ENCODE results near the gene SLC6A17. TPM values are rescaled to one million over a fixed set of nuclear protein-coding genes. Genes with fewer than 3 reads are reported as not detected.

The SLC6A17 gene
- polyA plus RNA-seq, 3 donors, result not detected

- H3K4me2 ChIP-seq (replicated peaks; ENCODE audit: extremely low read depth, low read length, poor library complexity, severe bottlenecking), result no peak overlapping the region
- H2AFZ ChIP-seq (ENCODE audit: insufficient read depth, low read depth, low read length, poor library complexity, severe bottlenecking), result no peak overlapping the region
- no peaks in the 10 kb centered on the region for H3K79me2 ChIP-seq (ENCODE audit: insufficient read depth, low read length)
- whole genome bisulfite sequencing (ENCODE audit: insufficient coverage), result 96% methylated on average over 6 of the region's 7 CpGs
- H4K20me1 ChIP-seq (ENCODE audit: insufficient read depth, low read length), result no peaks in the 10 kb centered on the region
- peaks cover 40 to 57% (median 54%) of the 10 kb centered on the region in 3 donors for H3K27me3 Mint-ChIP-seq (ENCODE audit: low read depth in 3 of 3)
- no peaks in the 10 kb centered on the region for H3K36me3 ChIP-seq (replicated peaks in 1 of 2; ENCODE audit: control insufficient read depth in 1 of 2, insufficient read depth in 2 of 2, low read length in 2 of 2)
- peak overlapping the region in 1 of 2 donors; percentile 53 for H3K4me3 Mint-ChIP-seq
- DNase-seq, result no peak
- no peaks in the 10 kb centered on the region for H3K36me3 Mint-ChIP-seq
- H3K4me1 ChIP-seq (ENCODE audit: control insufficient read depth in 1 of 2, insufficient read depth in 2 of 2, low read length in 2 of 2), result no peaks in the 10 kb centered on the region
- H3K4me1 Mint-ChIP-seq, result no peaks in the 10 kb centered on the region
- TF ChIP-seq CTCF (IDR thresholded peaks at IDR 0.05), result no peak
- peaks cover 5 to 9% of the 10 kb centered on the region in 2 donors for H3K9me3 ChIP-seq (replicated peaks in 1 of 2; ENCODE audit: control insufficient read depth in 1 of 2, insufficient read depth in 1 of 2, low read length in 2 of 2)
- H3K27me3 ChIP-seq (ENCODE audit: control insufficient read depth in 2 of 2, insufficient read depth in 2 of 2, low read length in 2 of 2), result peaks cover 9 to 43% of the 10 kb centered on the region in 2 donors
- peaks cover 3 to 14% (median 5%) of the 10 kb centered on the region in 7 donors for H3K9me3 Mint-ChIP-seq
- no peak overlapping the region for H3K4me3 ChIP-seq (replicated peaks in 1 of 3; ENCODE audit: low read depth in 2 of 3, low read length in 3 of 3)
- H3K27ac ChIP-seq (ENCODE audit: low read depth in 1 of 2, low read length in 2 of 2), result no peak overlapping the region
- no peak overlapping the region for H3K27ac Mint-ChIP-seq
- no peak overlapping the region for H3K9ac ChIP-seq (ENCODE audit: insufficient read depth, low read length, poor library complexity, severe bottlenecking)
- intact Hi-C loops (cut with micrococcal nuclease), result no loop called here
Observed at GRCh38 chr1:110130989-110131388, 19.3 kb upstream of the SLC6A17 start.

- intact Hi-C loops (cut with micrococcal nuclease), result no loop called here
- Mint-ChIP-seq H3K4me1 (peaks cover 2% of the 10 kb centered on the region), H3K27me3 (ENCODE audit: low read depth in 3 of 3) (peaks cover 54 to 70% (median 67%) of the 10 kb centered on the region in 3 donors), H3K9me3 (peaks cover 0 to 7% (median 2%) of the 10 kb centered on the region in 7 donors), H3K36me3 (no peaks in the 10 kb centered on the region), H3K4me3 (peak overlapping the region in 1 of 2 donors; percentile 10), H3K27ac (peak overlapping the region in 1 of 7 donors; percentile 15)
- Histone ChIP-seq H3K27ac (ENCODE audit: low read depth in 1 of 2, low read length in 2 of 2) (no peak overlapping the region), H3K36me3 (replicated peaks in 1 of 2; ENCODE audit: control insufficient read depth in 1 of 2, insufficient read depth in 2 of 2, low read length in 2 of 2) (no peaks in the 10 kb centered on the region), H3K79me2 (ENCODE audit: insufficient read depth, low read length) (no peaks in the 10 kb centered on the region), H3K4me1 (ENCODE audit: control insufficient read depth in 1 of 2, insufficient read depth in 2 of 2, low read length in 2 of 2) (no peaks in the 10 kb centered on the region), H3K4me2 (replicated peaks; ENCODE audit: extremely low read depth, low read length, poor library complexity, severe bottlenecking) (no peak overlapping the region), H3K9me3 (replicated peaks in 1 of 2; ENCODE audit: control insufficient read depth in 1 of 2, insufficient read depth in 1 of 2, low read length in 2 of 2) (no peaks in the 10 kb centered on the region), H4K20me1 (ENCODE audit: insufficient read depth, low read length) (no peaks in the 10 kb centered on the region), H3K27me3 (ENCODE audit: control insufficient read depth in 2 of 2, insufficient read depth in 2 of 2, low read length in 2 of 2) (peaks cover 12 to 53% of the 10 kb centered on the region in 2 donors), H3K4me3 (replicated peaks in 1 of 3; ENCODE audit: low read depth in 2 of 3, low read length in 3 of 3) (no peak overlapping the region), H3K9ac (ENCODE audit: insufficient read depth, low read length, poor library complexity, severe bottlenecking) (no peak overlapping the region), H2AFZ (ENCODE audit: insufficient read depth, low read depth, low read length, poor library complexity, severe bottlenecking) (no peak overlapping the region)
- DNase-seq, result no peak
- no peak for TF ChIP-seq CTCF (IDR thresholded peaks at IDR 0.05)
Observed at GRCh38 chr1:110132682-110133081, 17.6 kb upstream of the SLC6A17 start.
